ENCODE measurements around the gene CLECL1. TPM values are rescaled to one million over a fixed set of nuclear protein-coding genes. Genes with fewer than 3 reads are reported as not detected.

The CLECL1 gene
- total and polyA plus RNA-seq, 2 experiments from 2014 or later, result not detected

DNA sequence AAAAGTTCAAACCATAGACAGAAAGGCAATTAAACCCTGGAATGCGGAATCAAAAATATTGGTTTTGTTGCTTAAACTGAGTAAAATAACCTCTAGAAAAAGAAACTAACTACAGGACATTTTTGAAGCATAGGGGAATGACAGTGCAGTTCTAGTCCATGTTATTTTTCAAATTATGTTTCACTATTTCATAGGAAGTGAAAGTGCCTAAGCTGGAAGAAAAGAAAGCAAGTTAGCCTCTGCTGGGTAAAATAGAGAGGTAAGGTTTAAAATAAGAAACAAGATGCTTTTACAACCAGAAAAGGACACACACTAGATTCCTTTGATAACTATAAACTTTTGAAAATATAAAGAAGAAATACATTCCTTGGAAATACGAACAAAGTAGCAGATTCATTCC is 1.1 kb downstream of the CLECL1 start:
- H2AFZ ChIP-seq, result no peak overlapping the region
- Mint-ChIP-seq H3K36me3 (ENCODE audit: low read depth) (no peaks in the 10 kb centered on the region), H3K27me3 (ENCODE audit: insufficient read depth, low read depth, poor library complexity) (peaks cover 1% of the 10 kb centered on the region), H3K27ac (no peak overlapping the region), H3K4me1 (no peaks in the 10 kb centered on the region), H3K9me3 (no peaks in the 10 kb centered on the region), H3K4me3 (no peak overlapping the region)
- H3K4me2 ChIP-seq, result no peak overlapping the region
- H3K36me3 ChIP-seq (ENCODE audit: insufficient read depth), result no peaks in the 10 kb centered on the region
- H3K79me2 ChIP-seq (replicated peaks; ENCODE audit: insufficient read depth), result no peaks in the 10 kb centered on the region
- no peak overlapping the region for H3K4me3 ChIP-seq
- TF ChIP-seq POLR2AphosphoS5 (IDR thresholded peaks at IDR 0.05; ENCODE audit: low read depth) (no peak), EZH2 (IDR thresholded peaks at IDR 0.05; ENCODE audit: low read depth, unreplicated experiment) (no peak), NANOG (IDR thresholded peaks at IDR 0.05; ENCODE audit: borderline replicate concordance) (no peak), ZNF114 (CRISPR knock-in tag; IDR thresholded peaks at IDR 0.05) (no peak), STAT1 (IDR thresholded peaks at IDR 0.05; ENCODE audit: unreplicated experiment) (no peak), ZNF331 (CRISPR knock-in tag; IDR thresholded peaks at IDR 0.05; ENCODE audit: low read depth) (no peak), CREB1 (CRISPR knock-in tag; IDR thresholded peaks at IDR 0.05; ENCODE audit: low read depth) (no peak), JUNB (IDR thresholded peaks at IDR 0.05; ENCODE audit: unreplicated experiment) (no peak)
- TF ChIP-seq, protein P1, sequence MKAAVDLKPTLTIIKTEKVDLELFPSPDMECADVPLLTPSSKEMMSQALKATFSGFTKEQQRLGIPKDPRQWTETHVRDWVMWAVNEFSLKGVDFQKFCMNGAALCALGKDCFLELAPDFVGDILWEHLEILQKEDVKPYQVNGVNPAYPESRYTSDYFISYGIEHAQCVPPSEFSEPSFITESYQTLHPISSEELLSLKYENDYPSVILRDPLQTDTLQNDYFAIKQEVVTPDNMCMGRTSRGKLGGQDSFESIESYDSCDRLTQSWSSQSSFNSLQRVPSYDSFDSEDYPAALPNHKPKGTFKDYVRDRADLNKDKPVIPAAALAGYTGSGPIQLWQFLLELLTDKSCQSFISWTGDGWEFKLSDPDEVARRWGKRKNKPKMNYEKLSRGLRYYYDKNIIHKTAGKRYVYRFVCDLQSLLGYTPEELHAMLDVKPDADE (IDR thresholded peaks at IDR 0.05), result no peak
- TF ChIP-seq, protein P2, sequence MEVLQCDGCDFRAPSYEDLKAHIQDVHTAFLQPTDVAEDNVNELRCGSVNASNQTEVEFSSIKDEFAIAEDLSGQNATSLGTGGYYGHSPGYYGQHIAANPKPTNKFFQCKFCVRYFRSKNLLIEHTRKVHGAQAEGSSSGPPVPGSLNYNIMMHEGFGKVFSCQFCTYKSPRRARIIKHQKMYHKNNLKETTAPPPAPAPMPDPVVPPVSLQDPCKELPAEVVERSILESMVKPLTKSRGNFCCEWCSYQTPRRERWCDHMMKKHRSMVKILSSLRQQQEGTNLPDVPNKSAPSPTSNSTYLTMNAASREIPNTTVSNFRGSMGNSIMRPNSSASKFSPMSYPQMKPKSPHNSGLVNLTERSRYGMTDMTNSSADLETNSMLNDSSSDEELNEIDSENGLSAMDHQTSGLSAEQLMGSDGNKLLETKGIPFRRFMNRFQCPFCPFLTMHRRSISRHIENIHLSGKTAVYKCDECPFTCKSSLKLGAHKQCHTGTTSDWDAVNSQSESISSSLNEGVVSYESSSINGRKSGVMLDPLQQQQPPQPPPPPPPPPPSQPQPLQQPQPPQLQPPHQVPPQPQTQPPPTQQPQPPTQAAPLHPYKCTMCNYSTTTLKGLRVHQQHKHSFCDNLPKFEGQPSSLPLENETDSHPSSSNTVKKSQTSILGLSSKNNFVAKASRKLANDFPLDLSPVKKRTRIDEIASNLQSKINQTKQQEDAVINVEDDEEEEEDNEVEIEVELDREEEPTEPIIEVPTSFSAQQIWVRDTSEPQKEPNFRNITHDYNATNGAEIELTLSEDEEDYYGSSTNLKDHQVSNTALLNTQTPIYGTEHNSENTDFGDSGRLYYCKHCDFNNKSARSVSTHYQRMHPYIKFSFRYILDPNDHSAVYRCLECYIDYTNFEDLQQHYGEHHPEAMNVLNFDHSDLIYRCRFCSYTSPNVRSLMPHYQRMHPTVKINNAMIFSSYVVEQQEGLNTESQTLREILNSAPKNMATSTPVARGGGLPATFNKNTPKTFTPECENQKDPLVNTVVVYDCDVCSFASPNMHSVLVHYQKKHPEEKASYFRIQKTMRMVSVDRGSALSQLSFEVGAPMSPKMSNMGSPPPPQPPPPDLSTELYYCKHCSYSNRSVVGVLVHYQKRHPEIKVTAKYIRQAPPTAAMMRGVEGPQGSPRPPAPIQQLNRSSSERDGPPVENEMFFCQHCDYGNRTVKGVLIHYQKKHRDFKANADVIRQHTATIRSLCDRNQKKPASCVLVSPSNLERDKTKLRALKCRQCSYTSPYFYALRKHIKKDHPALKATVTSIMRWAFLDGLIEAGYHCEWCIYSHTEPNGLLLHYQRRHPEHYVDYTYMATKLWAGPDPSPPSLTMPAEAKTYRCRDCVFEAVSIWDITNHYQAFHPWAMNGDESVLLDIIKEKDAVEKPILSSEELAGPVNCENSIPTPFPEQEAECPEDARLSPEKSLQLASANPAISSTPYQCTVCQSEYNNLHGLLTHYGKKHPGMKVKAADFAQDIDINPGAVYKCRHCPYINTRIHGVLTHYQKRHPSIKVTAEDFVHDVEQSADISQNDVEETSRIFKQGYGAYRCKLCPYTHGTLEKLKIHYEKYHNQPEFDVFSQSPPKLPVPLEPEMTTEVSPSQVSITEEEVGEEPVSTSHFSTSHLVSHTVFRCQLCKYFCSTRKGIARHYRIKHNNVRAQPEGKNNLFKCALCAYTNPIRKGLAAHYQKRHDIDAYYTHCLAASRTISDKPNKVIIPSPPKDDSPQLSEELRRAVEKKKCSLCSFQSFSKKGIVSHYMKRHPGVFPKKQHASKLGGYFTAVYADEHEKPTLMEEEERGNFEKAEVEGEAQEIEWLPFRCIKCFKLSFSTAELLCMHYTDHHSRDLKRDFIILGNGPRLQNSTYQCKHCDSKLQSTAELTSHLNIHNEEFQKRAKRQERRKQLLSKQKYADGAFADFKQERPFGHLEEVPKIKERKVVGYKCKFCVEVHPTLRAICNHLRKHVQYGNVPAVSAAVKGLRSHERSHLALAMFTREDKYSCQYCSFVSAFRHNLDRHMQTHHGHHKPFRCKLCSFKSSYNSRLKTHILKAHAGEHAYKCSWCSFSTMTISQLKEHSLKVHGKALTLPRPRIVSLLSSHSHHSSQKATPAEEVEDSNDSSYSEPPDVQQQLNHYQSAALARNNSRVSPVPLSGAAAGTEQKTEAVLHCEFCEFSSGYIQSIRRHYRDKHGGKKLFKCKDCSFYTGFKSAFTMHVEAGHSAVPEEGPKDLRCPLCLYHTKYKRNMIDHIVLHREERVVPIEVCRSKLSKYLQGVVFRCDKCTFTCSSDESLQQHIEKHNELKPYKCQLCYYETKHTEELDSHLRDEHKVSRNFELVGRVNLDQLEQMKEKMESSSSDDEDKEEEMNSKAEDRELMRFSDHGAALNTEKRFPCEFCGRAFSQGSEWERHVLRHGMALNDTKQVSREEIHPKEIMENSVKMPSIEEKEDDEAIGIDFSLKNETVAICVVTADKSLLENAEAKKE (CRISPR knock-in tag; IDR thresholded peaks at IDR 0.05), result no peak
- H3K9me2 ChIP-seq (ENCODE audit: insufficient read depth), result no peaks in the 10 kb centered on the region
- H3K27me3 ChIP-seq (ENCODE audit: insufficient read depth), result no peaks in the 10 kb centered on the region
- H3F3A ChIP-seq (replicated peaks; ENCODE audit: low read depth), result no peaks in the 10 kb centered on the region
- no peaks in the 10 kb centered on the region for H4K20me1 ChIP-seq (replicated peaks; ENCODE audit: insufficient read depth)
- H3K4me1 ChIP-seq (ENCODE audit: insufficient read depth), result no peaks in the 10 kb centered on the region
- DNase-seq (ENCODE audit: low spot score) (no peak), ATAC-seq (no peak)
- no peak overlapping the region for H3K27ac ChIP-seq (ENCODE audit: low read depth)

All from GM23338 (cell line).